Inflammatory macrophage (primary cell): Measurements from ENCODE around the gene CHD2.
"Not testable (repeated sequence)": the region's sequence is repeated elsewhere in the genome, so short reads cannot be mapped to it uniquely, and the experiment has no call there.

Source experiments
- DNase-seq, 2 donors: peaks; one replicate each; pipeline ENCODE4 v3.0.0-alpha.2; 2020 to 2022

Gene CHD2

DNA sequence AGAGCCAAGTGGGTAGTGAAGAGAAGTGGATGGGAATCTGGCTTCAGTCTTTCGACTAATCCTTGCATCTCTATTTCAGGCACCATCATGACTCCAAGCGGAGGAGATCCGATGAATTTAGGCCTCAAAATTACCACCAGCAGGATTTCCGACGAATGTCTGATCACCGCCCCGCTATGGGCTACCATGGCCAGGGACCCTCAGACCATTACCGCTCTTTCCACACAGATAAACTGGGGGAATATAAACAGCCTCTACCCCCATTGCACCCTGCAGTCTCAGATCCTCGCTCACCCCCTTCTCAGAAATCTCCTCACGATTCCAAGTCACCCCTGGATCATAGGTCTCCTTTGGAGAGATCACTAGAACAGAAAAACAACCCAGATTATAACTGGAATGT is 124.2 kb downstream of the CHD2 start:
- DNase-seq: no peak

DNA sequence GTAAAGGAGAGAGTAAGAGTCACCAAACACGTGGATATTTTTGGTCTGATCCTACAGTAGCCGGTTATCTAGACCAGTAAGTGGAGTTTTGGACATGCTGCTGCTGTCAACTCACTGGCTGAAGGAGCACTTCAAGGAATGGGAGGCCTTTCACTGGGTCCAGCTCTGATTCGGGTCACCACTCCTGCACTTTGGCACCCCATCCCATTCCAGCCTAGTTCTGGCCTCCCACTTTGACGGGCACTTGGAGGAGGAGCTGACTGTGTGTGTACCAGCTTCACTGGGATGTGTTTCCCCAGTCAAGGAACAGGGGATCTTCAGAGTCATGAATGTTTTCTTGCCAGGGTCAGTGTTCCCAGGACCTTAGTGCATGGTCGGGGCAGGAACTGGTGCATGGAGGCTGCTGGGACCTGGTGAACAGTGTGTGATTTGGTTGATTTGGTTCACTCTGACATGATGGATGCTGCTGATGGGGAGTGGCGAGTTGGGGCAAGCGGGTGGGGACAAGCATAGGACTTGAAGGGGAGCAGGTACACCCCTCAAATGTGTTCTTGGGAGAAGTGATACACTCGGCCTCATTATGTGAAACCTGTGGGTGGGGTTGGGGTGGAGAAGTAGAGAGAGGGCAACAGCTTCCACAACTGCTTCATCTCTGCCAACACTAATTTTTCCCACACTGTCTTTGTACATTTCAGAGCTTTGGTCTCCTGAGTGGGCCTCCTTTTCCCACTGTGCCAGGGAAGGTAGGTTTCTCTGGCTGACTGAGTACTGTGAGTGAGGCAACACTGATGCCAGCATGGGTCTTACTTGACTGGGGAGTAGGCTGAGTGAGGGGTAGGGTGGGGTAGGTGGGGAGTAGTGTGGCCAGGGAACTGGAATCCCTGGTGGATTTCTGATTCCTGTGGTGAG is 124.8 kb downstream of the CHD2 start:
- DNase-seq: no peak

DNA sequence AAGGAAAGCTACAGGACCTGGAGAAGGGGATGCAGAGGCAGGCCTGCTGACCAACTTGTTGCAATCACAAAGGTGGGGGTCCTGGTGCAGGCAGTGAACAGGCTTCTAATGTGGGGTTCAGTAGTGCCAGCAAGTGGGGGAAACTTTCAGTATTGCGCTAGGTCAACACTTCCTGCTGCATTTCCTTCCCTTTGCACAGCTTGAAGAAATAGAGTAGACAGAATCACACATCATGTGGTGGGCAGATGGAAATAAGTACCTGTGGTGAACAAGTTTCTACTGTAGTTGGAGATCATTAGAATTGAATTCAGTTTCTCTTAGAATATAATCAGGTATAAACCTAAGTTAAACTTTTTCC is 125.5 kb downstream of the CHD2 start:
- DNase-seq: peak; percentile 25 to 36

DNA sequence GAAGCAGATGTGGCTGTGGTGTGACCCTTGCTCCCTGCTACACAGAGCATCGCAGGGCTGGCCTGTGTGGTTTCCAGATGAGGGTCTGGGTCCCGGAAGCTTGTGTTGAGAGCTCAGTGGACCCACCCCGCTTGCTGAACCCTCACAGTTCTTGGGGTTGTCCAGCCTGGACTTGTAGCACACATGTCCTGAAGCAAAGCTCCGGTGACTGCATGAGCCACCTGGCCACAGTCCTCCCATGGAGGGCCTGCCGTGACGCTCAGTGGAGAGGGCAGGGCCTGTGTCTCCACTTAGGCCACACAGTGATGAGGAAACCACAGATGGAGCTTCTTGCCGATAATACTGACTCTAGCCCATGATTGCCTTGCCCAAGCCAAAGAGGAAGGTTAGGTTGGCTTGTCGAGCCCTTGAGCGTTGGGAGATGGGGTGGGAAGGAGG is 126.3 kb downstream of the CHD2 start:
- DNase-seq: peak; percentile 13 to 28

DNA sequence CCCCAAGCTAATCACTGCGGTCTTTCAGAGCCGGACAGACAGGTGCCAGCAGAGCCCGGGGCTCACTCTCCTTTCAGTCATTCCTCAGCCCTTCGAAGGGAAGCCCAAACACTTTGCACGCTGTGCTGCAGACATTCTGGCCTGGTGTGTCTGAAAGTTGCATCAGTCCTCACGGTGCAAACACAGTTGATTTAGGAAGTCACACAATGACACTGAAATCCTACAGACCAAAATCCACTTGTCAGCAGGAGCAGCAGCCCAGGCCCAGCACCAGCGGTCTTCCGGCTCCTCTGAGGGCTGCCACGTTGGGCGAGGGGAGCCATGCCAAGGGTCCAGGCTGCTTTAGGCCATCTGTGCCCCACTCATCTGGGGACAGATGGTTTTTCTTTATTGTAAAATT is 127.3 kb downstream of the CHD2 start:
- peak; percentile 72 to 79 for DNase-seq

DNA sequence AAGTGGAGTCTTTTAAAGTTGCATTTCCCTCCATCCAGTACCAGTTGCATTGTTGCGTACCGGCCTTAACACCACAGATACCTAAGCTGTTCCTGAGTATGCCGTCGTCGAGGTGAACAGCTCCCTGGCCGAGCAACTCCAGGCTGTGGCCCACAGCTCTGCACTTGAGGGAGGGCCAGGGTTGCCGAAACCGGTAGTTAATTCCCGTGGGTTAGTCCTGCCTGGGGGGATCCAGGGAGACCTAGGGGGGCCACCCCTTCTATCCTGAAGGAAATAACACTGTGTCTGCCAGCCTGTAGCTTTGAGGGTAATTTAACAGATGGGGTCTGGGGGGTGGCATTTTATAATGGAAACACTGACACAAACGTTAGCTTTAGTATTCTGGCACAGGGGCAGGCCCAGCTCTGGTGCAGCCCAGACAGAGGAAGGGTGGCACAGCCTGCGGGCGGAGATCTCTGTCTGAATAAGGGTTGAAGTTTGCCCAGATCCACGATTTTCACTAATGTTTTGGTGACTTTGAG is 128.0 kb downstream of the CHD2 start:
- no peak for DNase-seq

DNA sequence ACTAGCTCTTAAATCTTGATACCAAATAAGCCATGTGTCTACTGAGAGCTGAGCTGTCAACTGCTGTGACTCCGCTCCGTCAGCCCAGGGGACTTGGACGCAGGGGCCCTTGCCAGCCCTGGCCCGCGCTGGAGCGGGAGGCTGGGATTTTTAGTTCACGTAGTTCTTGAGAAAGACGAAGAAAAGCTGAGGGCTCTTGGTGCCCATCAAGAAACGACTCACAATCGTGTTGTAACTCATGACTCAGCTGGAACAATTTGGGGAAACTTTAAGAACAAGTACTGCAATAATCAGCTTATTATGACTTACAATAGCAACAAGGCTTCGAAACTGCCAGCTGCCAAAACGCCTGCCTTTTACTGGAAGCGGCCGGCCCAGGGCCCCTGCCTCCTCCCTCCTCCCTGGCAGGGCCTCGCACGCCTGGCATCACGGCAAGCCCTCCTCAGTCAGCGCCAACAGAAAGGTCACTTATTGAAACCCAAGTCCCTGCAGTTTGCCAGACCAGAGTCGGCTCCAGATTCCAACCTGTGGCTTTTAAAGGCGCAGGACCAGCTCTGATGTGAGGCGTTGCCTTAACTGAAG is 128.6 kb downstream of the CHD2 start:
- peak; percentile 88 to 93 for DNase-seq

DNA sequence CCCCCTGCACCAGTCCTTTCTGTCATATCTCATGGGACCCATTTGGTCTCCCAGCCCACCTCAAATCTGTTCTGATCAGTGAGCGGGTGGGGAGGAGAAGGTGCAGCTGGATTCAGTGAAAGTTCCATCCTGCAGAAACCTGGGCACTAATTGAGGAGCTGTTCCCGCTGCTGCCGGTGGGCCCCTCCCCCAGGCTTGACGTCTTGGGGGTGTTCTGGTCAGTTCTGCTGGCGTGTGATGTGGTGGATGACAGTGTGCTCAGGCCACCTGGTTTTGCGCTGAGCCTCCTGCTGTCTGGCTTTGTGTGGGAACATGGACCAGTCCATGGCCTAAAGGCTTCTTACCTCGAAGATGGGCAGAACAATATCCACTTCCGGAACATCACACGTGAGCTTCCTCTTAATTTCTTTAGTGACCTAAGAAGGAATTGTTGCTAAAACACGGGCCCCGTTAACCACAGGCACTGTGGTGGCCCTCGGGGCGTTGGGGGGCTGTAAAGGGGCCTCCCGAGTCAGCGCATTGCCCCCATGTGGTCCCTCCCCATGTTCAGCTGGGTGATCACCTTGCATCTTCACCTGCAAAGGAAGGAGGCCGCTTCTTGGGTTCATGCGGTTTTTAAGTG is 129.2 kb downstream of the CHD2 start:
- DNase-seq: peak in 1 of 2 donors; percentile 33

DNA sequence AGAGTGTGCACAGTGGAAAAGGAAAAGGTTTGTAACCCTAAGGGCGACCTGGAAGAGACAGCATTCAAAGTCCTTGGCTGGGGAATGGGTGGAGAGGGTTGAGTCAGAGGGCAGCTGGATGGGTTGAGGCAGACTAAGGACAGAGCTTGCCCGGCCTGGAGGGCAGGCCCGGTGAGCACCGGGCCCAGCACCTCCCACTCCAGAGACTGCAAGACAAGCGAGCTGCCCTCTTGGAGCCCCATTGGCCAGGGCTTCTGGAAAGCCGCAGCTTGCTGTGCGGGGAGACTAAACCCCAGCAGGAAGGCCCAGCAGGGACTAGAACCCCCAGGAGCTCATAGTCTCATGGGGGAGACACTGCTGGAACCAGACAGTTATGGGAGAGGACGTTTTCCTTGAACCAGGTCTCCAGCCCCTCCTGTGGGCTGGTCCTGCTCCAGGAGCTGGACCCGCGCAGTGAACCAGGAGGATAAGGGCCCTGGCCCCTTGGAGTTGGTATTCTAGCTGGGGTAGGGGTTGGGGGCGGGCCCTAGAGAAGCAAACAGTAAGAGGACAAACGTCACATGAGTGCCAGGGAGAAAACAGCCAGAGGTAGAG is 129.8 kb downstream of the CHD2 start:
- no peak for DNase-seq

DNA sequence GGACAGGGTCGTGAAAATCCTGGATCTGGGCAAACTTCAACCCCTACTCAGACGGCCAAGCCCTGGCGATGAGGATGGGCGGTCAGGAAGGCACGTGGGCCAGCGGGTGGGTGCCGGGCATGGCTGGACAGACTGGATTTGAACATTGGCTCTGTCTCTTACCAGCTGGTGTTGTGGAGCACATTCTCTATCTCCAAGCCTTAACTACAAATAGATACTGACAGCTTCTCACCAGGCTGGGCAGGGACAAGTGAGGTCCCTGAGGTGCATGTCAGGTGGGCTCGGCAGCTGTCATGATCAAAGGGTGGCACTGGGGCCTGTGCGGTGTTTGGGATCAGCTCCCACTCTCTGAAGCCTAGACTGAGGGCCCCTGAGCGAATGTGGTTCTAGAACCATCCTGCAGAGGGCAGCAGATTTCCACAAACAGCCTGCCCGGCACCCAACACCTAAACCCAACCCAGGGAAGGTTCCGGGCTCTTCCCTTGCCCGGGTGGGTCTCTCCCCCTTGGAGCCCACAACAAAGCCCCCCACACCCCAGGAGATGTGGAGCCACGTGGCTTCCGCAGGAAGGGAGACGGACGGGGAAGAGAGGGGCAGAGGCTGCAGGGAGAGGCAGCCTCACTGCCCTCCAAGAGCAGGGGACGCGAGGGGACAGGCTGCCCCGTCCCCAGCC is 130.4 kb downstream of the CHD2 start:
- peak; percentile 65 to 67 for DNase-seq

DNA sequence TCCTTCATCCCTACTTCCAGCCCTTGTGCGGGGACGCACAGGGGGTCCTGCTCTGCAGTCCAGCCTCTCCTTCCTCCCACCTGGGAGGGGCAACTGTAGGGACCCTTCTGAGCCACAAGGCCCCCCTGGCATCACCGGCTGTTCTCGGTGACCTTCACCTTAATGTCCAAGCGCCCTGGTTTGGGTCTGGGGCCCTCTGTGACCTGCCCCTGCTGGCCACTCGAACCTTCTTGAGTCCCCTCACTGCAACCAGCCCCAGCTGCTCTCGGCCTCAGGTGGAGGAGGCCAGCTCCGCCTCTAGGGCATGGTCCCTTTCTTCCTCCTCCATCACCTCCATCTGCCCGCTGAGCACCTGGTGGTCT is 131.0 kb downstream of the CHD2 start:
- DNase-seq: no peak

DNA sequence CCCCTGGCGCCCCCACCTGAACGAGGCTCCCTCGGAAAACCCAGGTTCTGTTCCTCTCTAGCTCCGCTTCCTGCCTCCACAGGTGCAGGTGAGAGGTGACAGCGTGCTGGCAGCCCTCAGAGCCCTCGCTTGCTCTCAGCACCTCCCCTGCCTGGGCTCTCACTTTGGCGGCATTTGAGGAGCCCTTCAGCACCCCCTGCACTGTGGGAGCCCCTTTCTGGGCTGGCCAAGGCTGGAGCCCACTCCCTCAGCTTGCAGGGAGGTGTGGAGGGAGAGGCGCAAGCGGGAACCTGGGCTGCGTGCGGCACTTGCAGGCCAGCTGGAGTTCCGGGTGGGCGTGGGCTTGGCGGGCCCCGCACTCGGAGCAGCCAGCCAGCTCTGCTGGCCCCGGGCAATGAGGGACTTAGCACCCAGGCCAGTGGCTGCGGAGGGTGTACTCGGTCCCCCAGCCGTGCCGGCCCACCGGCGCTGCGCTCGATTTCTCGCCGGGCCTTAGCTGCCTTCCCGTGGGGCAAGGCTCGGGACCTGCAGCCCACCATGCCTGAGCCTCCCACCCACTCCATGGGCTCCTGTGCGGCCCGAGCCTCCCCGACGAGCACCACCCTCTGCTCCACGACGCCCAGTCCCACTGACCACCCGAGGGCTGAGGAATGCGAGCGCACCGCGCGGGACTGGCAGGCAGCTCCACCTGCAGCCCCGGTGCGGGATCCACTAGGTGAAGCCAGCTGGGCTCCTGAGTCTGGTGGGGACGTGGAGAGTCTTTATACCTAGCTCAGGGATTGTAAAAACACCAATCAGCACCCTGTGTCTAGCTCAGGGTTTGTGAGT is 131.6 kb downstream of the CHD2 start:
- DNase-seq: not testable (repeated sequence)

DNA sequence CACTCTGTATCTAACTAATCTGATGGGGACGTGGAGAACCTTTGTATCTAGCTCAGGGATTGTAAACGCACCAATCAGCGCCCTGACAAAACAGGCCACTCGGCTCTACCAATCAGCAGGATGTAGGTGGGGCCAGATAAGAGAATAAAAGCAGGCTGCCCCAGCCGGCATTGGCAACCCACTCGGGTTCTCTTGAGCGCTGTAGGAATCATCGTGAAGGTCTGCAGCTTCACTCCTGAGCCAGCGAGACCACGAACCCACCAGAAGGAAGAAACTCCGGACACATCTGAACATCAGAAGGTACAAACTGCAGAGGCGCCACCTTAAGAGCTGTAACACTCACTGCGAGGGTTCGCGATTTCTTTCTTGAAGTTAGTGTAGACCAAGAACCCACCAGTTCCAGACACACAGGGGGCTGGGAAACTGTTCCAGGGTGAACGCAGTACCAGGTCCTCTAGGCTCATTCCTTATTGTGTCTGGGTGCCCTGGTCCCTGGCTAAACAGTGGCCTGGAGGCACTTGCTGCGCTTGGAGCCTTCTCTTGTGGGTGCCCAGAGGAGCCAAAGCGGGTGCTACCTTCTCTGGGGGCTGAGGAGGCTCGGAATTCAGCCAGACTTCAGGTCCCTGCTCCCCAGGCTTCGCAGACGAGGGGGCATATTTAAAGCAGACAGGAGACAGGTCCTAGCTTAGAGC is 132.5 kb downstream of the CHD2 start:
- DNase-seq: not testable (repeated sequence)

DNA sequence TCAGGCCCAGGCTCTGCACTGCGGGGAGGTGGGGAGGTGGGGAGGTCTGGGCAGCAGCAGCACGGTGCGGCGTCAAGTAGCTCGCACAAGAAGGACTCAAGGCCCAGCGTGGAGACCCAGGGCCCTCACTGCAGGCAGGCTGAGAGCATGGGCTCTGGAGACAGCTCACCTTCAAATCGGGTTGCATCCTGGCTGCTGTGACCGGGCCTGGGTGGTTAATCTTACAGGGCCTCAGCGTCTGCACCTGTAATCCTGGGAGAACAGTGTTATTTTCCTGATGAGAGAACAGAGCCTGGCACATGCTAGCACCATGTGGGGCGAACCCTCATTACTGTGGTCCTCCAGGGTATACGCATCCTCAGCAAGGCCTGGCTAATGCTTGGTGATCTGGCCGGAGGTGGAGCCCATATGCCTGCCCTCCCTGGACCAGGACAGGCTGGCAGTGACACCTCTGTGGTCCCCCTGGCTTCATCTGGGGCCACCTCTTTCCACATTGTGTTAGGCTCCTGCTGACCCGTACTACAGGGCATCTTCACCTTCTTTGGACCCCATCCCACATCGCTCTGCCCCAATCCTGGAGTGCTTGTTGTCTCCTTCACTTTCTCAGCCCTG is 133.4 kb downstream of the CHD2 start:
- no peak for DNase-seq

DNA sequence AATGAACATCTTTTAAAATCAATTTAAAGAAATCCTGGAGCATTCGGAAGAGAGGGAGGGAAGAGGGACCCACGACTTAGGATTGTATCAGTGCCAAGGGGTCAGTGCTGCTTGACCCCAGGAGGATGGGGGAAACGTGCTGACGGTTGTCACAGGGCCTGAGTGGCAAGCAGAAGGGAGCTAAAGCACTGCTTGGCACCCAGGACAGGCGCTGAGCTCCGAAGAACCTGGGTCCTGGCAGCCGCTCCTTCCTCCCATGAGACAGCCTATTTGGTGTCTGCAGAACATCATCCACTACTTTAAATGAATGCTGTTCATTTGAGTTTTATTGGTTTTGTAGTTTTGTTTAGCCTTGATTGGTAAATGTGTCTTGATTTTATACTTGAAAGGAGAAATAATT is 134.4 kb downstream of the CHD2 start:
- no peak for DNase-seq

DNA sequence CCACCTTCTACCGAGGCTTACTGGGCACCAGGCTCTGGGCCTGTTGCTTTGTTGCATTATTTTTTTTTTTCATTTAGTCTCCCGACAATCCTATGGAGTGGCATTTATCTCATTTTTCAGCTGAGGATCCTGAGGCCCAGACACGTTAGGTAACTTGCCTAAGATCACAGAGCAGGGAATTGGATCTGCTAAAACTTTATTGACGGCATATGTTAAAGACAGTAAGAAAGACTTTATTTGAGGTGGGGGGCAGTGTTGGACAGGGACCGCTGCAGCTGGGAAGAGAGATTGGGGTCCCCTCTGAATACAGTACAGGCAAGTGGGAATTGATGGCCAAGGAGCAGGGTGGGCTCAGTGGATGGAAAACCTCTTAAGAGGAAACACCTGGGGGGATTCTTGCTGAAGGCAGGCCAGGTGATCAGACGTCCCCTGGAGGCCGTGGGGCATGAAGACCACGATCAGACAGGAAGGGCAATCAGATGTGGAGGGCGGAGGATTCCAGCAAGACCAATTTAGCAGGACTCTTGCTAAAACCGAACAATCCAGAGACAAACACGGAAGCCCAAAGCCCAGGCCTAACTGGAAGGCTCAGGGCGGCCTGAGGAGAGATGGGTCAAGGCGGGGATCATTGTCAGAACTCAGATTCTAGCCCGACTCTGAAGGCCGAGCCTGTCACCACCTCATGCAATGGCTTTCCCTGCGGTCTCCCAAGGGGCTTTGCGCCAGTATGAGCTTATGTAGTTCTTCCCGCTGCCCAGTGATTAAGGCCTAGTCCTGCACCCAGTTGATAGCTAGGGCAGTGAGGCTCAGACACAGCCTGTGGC is 135.2 kb downstream of the CHD2 start:
- DNase-seq: no peak

DNA sequence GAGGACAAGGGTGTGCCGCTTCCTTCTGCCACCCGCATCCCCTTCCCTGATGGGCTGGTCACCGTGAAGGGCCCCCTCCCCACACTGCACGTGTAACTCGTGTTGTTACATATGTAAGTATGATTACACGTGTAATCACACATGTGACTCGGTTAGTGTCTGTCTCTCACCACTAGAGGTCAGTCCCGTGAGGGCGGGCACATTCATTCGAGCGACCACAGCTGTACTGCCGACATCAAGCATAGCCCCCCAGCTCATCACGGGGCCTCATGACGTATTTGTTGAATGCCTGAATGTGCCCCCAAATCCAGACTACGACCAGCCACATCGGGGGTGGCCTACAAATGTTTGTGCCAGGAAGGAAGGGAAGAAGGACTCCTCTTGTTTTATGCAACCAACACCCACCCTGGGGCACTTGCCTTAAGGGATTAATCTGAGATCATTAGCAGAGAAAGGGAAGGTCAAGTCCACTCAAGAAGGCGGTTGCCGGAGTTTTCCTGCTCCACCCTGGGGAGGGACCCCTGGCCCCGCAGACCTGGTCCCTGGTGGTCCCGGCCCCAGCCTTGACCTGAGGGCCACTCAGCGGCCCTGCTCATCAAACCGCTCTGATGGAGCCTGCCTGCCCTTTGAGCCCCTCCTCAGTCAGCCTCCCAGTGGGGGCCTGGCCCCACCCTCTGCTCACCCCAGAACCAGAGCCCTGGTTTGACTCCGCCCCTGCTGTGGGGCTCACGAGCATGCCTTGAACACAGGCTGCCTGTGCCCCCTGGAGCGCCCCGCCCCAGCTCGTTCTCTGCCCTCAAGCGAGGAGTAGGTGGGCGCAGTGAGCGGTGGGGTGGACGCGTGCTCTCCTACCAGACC is 136.1 kb downstream of the CHD2 start:
- DNase-seq: peak; percentile 47 to 58

DNA sequence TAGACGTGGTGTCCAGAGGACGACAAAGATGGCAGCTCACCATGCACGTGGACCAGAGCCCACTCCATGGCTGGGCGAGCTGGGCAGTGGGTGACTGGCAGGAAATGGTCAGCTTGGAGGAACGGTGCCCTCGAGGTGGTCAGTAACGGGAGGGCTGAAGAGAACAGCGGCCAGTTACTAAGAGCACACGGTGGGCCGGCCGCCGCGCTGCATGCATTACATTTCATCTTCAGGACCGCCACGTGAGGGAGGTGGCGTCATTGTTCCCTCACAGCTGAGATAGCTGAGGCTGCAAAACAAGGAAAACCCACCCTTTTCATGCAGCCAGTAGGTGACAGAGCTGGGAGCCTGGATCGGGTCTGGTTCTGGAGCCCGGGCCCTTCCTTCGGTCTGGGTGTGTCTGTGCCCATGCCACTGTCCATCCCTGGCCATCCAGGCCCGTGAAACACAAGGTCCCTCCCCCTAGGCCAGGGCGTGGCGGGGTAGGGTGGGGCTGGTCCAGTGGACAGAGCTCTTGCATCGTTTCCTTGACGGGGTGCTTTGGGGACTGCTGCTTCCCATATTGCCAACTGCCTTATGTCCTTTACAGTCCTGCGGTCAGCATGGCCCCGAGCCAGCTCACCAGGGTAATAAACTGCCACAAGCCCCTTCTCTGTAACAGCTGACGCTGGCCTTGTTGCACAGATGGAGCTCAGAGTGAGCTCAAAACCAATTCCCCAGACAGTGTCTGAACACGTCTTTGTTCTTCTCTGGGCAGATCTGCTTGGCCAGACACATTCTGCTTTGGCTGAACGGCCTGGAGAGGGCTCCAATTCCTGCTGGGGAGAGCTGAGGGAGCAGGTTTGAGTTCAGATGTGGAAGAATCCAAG is 137.1 kb downstream of the CHD2 start:
- peak; percentile 66 to 87 for DNase-seq
